Esophagus (tissue), 2 donors: ENCODE results near the gene NAA38. TPM values are rescaled to one million over a fixed set of nuclear protein-coding genes. Genes with fewer than 3 reads are reported as not detected.
A peak's percentile ranks its signal among the peaks of the same experiment; 100 is the strongest.

Source experiments
- H3K27ac ChIP-seq, 2 donors: one replicate each; pipeline ENCODE4 v1.5.1; 2013; ENCODE audit warnings: low read depth in 2 of 2, mild to moderate bottlenecking in 2 of 2, inconsistent platforms in 1 of 2, low read length in 1 of 2, moderate library complexity in 1 of 2
- H3K27me3 ChIP-seq, 2 donors: one replicate each; pipeline ENCODE4 v1.6.1; 2013; ENCODE audit warnings: low read length in 2 of 2, control low read depth in 1 of 2, mild to moderate bottlenecking in 1 of 2; ENCODE audit not compliant: insufficient read depth in 2 of 2, control insufficient read depth in 1 of 2
- H3K36me3 ChIP-seq, 2 donors: one replicate each; pipeline ENCODE4 v1.6.1; 2013; ENCODE audit warnings: low read length in 1 of 2; ENCODE audit not compliant: control insufficient read depth in 2 of 2, insufficient read depth in 2 of 2
- H3K4me1 ChIP-seq, 2 donors: one replicate each; pipeline ENCODE4 v1.6.1; 2013; ENCODE audit warnings: low read length in 1 of 2; ENCODE audit not compliant: control insufficient read depth in 2 of 2, insufficient read depth in 2 of 2
- H3K4me3 ChIP-seq, 2 donors: one replicate each; pipeline ENCODE4 v1.5.1; 2013; ENCODE audit warnings: low read length in 2 of 2, mild to moderate bottlenecking in 2 of 2, low read depth in 1 of 2, moderate library complexity in 1 of 2
- H3K9me3 ChIP-seq, 2 donors: one replicate each; pipeline ENCODE4 v1.6.1; 2013; ENCODE audit warnings: mild to moderate bottlenecking in 2 of 2, low read depth in 1 of 2, low read length in 1 of 2, moderate library complexity in 1 of 2; ENCODE audit not compliant: control insufficient read depth in 2 of 2, insufficient read depth in 1 of 2
- WGBS, 2 donors: extraction: QIAGEN DNeasy Blood & Tissue Kit; methylation state at CpG; one replicate each; pipeline ENCODE4 v1.1.7; 2013; 5-methylcytosine and 5-hydroxymethylcytosine counted together
- polyA plus RNA-seq, 2 donors: library from polyadenylated mRNA; stranded (reverse); fragments of 200-250 nt; gene quantifications; one replicate each; pipeline ENCODE4 v1.2.3, GENCODE V29; 2013
- donor health status: healthy with polysubstance abuse.
- donor health status: Bipolar disorder and iron deficiency.

Gene NAA38
- polyA plus RNA-seq, 2 donors = 108 to 122 TPM

GRCh38 chr17:7862692-7863437 lies 5.5 kb upstream of the NAA38 start:
- Histone ChIP-seq H3K4me1 (peaks cover 3 to 13% of the 10 kb centered on the region in 2 donors), H3K4me3 (no peak overlapping the region), H3K27ac (no peak overlapping the region), H3K27me3 (no peaks in the 10 kb centered on the region), H3K9me3 (no peaks in the 10 kb centered on the region), H3K36me3 (no peaks in the 10 kb centered on the region)
- WGBS, 2 donors = 22 to 28% methylated on average over 3 of the region's 3 CpGs

- Histone ChIP-seq H3K36me3 (no peaks in the 10 kb centered on the region), H3K27me3 (no peaks in the 10 kb centered on the region), H3K9me3 (no peaks in the 10 kb centered on the region), H3K4me1 (peaks cover 6 to 18% of the 10 kb centered on the region in 2 donors), H3K4me3 (peak overlapping the region; percentile 56 to 82), H3K27ac (no peak overlapping the region)
- WGBS, 2 donors = 77 to 80% methylated on average over 8 of the region's 8 CpGs
Measured at GRCh38 chr17:7859028-7859427, 1.7 kb upstream of the NAA38 start.

GRCh38 chr17:7858522-7858810 lies 1.1 kb upstream of the NAA38 start:
- no peaks in the 10 kb centered on the region for H3K36me3 ChIP-seq
- H3K9me3 ChIP-seq = no peaks in the 10 kb centered on the region
- WGBS, 2 donors = 10 to 25% methylated on average over 20 of the region's 20 CpGs
- peak overlapping the region; percentile 92 to 98 for H3K27ac ChIP-seq
- peaks cover 6 to 18% of the 10 kb centered on the region in 2 donors for H3K4me1 ChIP-seq
- peak overlapping the region; percentile 56 to 82 for H3K4me3 ChIP-seq
- H3K27me3 ChIP-seq = no peaks in the 10 kb centered on the region

- 2% methylated on average over 48 of the region's 48 CpGs for WGBS, 2 donors
- peak within 1 kb of the TSS; percentile 56 to 82 for H3K4me3 ChIP-seq
- H3K4me1 ChIP-seq = peaks cover 6 to 21% of the 10 kb centered on the region in 2 donors
- no peaks in the 10 kb centered on the region for H3K9me3 ChIP-seq
- H3K27ac ChIP-seq = peak within 1 kb of the TSS; percentile 92 to 98
- H3K36me3 ChIP-seq = peaks cover 0 to 3% of the 10 kb centered on the region in 2 donors
- H3K27me3 ChIP-seq = no peaks in the 10 kb centered on the region
Measured at GRCh38 chr17:7857713-7858521, 558 bp upstream of the NAA38 start, which contains the start of gene CYB5D1. CYB5D1 (plus strand) TSS chr17:7858003; CDS start chr17:7858135, 132 bp downstream.

- Histone ChIP-seq H3K4me1 (peaks cover 10 to 30% of the 10 kb centered on the region in 2 donors), H3K4me3 (peak overlapping the region; percentile 56 to 82), H3K27ac (peak overlapping the region; percentile 92 to 98), H3K27me3 (no peaks in the 10 kb centered on the region), H3K36me3 (peaks cover 0 to 18% of the 10 kb centered on the region in 2 donors), H3K9me3 (no peaks in the 10 kb centered on the region)
- WGBS, 2 donors = 6 to 11% methylated on average over 29 of the region's 29 CpGs
Measured at GRCh38 chr17:7856011-7856810, 1.1 kb downstream of the NAA38 start.

GRCh38 chr17:7855660-7856010 lies 1.7 kb downstream of the NAA38 start:
- 23 to 36% methylated on average over 15 of the region's 15 CpGs for WGBS, 2 donors
- peaks cover 0 to 23% of the 10 kb centered on the region in 2 donors for H3K36me3 ChIP-seq
- H3K27ac ChIP-seq = peak overlapping the region; percentile 92 to 98
- H3K4me3 ChIP-seq = peak overlapping the region in 1 of 2 donors; percentile 25
- no peaks in the 10 kb centered on the region for H3K9me3 ChIP-seq
- H3K27me3 ChIP-seq = no peaks in the 10 kb centered on the region
- H3K4me1 ChIP-seq = peaks cover 11 to 31% of the 10 kb centered on the region in 2 donors

- Histone ChIP-seq H3K36me3 (peaks cover 0 to 25% of the 10 kb centered on the region in 2 donors), H3K27ac (peak within 1 kb of the TSS; percentile 92 to 98), H3K9me3 (no peaks in the 10 kb centered on the region), H3K4me1 (peaks cover 11 to 31% of the 10 kb centered on the region in 2 donors), H3K27me3 (no peaks in the 10 kb centered on the region), H3K4me3 (peak within 1 kb of the TSS in 1 of 2 donors; percentile 25)
- 57 to 70% methylated on average over 56 to 57 of the region's 57 CpGs for WGBS, 2 donors
Measured at GRCh38 chr17:7854851-7855659, 2.3 kb downstream of the NAA38 start, which contains the start of gene TMEM88. TMEM88 (plus strand) TSS chr17:7855066; CDS start chr17:7855075, 9 bp downstream.

GRCh38 chr17:7854078-7854777 lies 3.1 kb downstream of the NAA38 start:
- Histone ChIP-seq H3K9me3 (no peaks in the 10 kb centered on the region), H3K27me3 (no peaks in the 10 kb centered on the region), H3K27ac (no peak overlapping the region), H3K4me1 (peaks cover 11 to 31% of the 10 kb centered on the region in 2 donors), H3K4me3 (no peak overlapping the region), H3K36me3 (peaks cover 6 to 34% of the 10 kb centered on the region in 2 donors)
- WGBS, 2 donors = 76 to 78% methylated on average over 31 of the region's 31 CpGs
